Liver (tissue), 9 donors: ENCODE data around the gene FOXRED1. TPM values are rescaled to one million over a fixed set of nuclear protein-coding genes. Genes with fewer than 3 reads are reported as not detected.

Source experiments
- DNase-seq: peaks from one replicate; pipeline ENCODE4 v3.0.0-alpha.2; 2017; ENCODE audit warnings: low spot score
- H3K27ac ChIP-seq, 2 donors: one replicate each; pipeline ENCODE4 v1.7.0; 2013; ENCODE audit warnings: inconsistent platforms in 2 of 2, low read length in 2 of 2, control low read depth in 1 of 2, low read depth in 1 of 2, mild to moderate bottlenecking in 1 of 2
- H3K27me3 ChIP-seq, 4 donors: one replicate each; pipeline versions ENCODE4 v1.6.1 to v1.7.0; 2013; ENCODE audit warnings: low read length in 3 of 4, inconsistent platforms in 1 of 4, mild to moderate bottlenecking in 1 of 4, moderate library complexity in 1 of 4; ENCODE audit not compliant: control insufficient read depth in 4 of 4, insufficient read depth in 4 of 4
- H3K36me3 ChIP-seq, 4 donors: one replicate each; pipeline versions ENCODE4 v1.6.1 to v1.7.0; 2013; ENCODE audit warnings: low read length in 3 of 4, mild to moderate bottlenecking in 3 of 4, low read depth in 1 of 4, moderate library complexity in 1 of 4; ENCODE audit not compliant: control insufficient read depth in 4 of 4, insufficient read depth in 3 of 4
- H3K4me1 ChIP-seq, 4 donors: one replicate each; pipeline versions ENCODE4 v1.6.1 to v1.7.0; 2013; ENCODE audit warnings: low read length in 3 of 4, mild to moderate bottlenecking in 3 of 4, moderate library complexity in 1 of 4; ENCODE audit not compliant: control insufficient read depth in 4 of 4, insufficient read depth in 4 of 4
- H3K4me3 ChIP-seq, 3 donors: one replicate each; pipeline versions ENCODE4 v1.6.1 to v1.7.0; 2013; ENCODE audit warnings: low read length in 3 of 3, control low read depth in 1 of 3, low read depth in 1 of 3, mild to moderate bottlenecking in 1 of 3
- H3K9ac ChIP-seq, 2 donors: one replicate each; pipeline ENCODE4 v1.7.0; 2013; ENCODE audit warnings: low read length in 2 of 2, mild to moderate bottlenecking in 2 of 2, moderate library complexity in 2 of 2, control low read depth in 1 of 2, low read depth in 1 of 2
- H3K9me3 ChIP-seq, 4 donors: one replicate each; pipeline versions ENCODE4 v1.6.1 to v1.7.0; 2013; ENCODE audit warnings: low read length in 3 of 4; ENCODE audit not compliant: control insufficient read depth in 4 of 4
- FOXA1 ChIP-seq: IDR thresholded peaks from 2 replicates; pipeline ENCODE4 v1.6.1; 2016; ENCODE audit warnings: antibody characterized with exemption
- GABPA ChIP-seq, 2 donors: IDR thresholded peaks in 1 of 2; conservative IDR thresholded peaks in 1 of 2; 2 replicates each; pipeline ENCODE4 v1.6.1; 2016; ENCODE audit warnings: antibody characterized with exemption in 2 of 2, mild to moderate bottlenecking in 1 of 2, moderate library complexity in 1 of 2
- HNF4A ChIP-seq, 2 donors: conservative IDR thresholded peaks; 2 replicates each; pipeline ENCODE4 v1.6.1; 2016; ENCODE audit warnings: antibody characterized with exemption in 2 of 2, mild to moderate bottlenecking in 2 of 2
- HNF4G ChIP-seq: IDR thresholded peaks from 2 replicates; pipeline ENCODE4 v1.6.1; 2016; ENCODE audit warnings: antibody characterized with exemption
- JUND ChIP-seq, 2 donors: IDR thresholded peaks; 2 replicates each; pipeline ENCODE4 v1.6.1; 2016; ENCODE audit warnings: antibody characterized with exemption in 2 of 2
- RAD21 ChIP-seq, 2 donors: IDR thresholded peaks; 2 replicates each; pipeline ENCODE4 v1.6.1; 2016; ENCODE audit warnings: antibody characterized with exemption in 2 of 2, mild to moderate bottlenecking in 2 of 2
- REST ChIP-seq: IDR thresholded peaks from 2 replicates; pipeline ENCODE4 v1.6.1; 2016; ENCODE audit warnings: antibody characterized with exemption, mild to moderate bottlenecking
- SP1 ChIP-seq: IDR thresholded peaks from 2 replicates; pipeline ENCODE4 v1.6.1; 2018; ENCODE audit warnings: antibody characterized with exemption, mild to moderate bottlenecking
- TAF1 ChIP-seq: conservative IDR thresholded peaks from 2 replicates; pipeline ENCODE4 v1.6.1; 2016; ENCODE audit warnings: antibody characterized with exemption, mild to moderate bottlenecking
- YY1 ChIP-seq: IDR thresholded peaks from 2 replicates; pipeline ENCODE4 v1.6.1; 2016; ENCODE audit warnings: antibody characterized with exemption, mild to moderate bottlenecking
- WGBS: extraction: QIAGEN DNeasy Blood & Tissue Kit; methylation state at CpG from one replicate; pipeline ENCODE4 v1.1.7; 2013; 5-methylcytosine and 5-hydroxymethylcytosine counted together
- polyA plus RNA-seq, 2 donors: library from polyadenylated mRNA; stranded (reverse) in 1 of 2; unstranded in 1 of 2; fragments of 200-250 nt in 1 of 2; fragments of >200 nt in 1 of 2; fragmentation: Nextera tagmentation in 1 of 2; extraction: Ambion mirVana in 1 of 2; gene quantifications; one replicate each; pipeline versions ENCODE4 v1.2.1 to v1.2.3, GENCODE V29; 2013 to 2015
- total RNA-seq, 2 donors: library from RNA; depleted of rRNA; stranded (reverse); fragments of >200 nt; gene quantifications; one replicate each; pipeline ENCODE4 v1.2.3, GENCODE V29; 2014
- TF ChIP-seq, protein P1 (sequence below): IDR thresholded peaks from 2 replicates; pipeline ENCODE4 v1.6.1; 2016; ENCODE audit warnings: antibody characterized with exemption
- TF ChIP-seq, protein P2 (sequence below): IDR thresholded peaks from 2 replicates; pipeline ENCODE4 v1.6.1; 2016; ENCODE audit warnings: antibody characterized with exemption
- TF ChIP-seq, protein P3 (sequence below): IDR thresholded peaks from 2 replicates; pipeline ENCODE4 v1.6.1; 2016; ENCODE audit warnings: antibody characterized with exemption
- donor health status: healthy.
- donor health status: healthy.
- donor health status: healthy.
- donor health status: healthy.
- donor health status: healthy.

The FOXRED1 gene
- total and polyA plus RNA-seq, 4 donors: 24.0 to 38.9 (median 29.8) TPM

- TF ChIP-seq, protein P1, sequence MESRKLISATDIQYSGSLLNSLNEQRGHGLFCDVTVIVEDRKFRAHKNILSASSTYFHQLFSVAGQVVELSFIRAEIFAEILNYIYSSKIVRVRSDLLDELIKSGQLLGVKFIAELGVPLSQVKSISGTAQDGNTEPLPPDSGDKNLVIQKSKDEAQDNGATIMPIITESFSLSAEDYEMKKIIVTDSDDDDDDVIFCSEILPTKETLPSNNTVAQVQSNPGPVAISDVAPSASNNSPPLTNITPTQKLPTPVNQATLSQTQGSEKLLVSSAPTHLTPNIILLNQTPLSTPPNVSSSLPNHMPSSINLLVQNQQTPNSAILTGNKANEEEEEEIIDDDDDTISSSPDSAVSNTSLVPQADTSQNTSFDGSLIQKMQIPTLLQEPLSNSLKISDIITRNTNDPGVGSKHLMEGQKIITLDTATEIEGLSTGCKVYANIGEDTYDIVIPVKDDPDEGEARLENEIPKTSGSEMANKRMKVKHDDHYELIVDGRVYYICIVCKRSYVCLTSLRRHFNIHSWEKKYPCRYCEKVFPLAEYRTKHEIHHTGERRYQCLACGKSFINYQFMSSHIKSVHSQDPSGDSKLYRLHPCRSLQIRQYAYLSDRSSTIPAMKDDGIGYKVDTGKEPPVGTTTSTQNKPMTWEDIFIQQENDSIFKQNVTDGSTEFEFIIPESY: no peak
- no peak for TF ChIP-seq HNF4G
- no peak for TF ChIP-seq GABPA (IDR thresholded peaks at IDR 0.05 in 1 of 2, conservative IDR thresholded peaks at IDR 0.05 in 1 of 2)
- TF ChIP-seq TAF1: no peak
- TF ChIP-seq, protein P2, sequence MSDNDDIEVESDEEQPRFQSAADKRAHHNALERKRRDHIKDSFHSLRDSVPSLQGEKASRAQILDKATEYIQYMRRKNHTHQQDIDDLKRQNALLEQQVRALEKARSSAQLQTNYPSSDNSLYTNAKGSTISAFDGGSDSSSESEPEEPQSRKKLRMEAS: no peak
- no peak for TF ChIP-seq SP1
- no peak for TF ChIP-seq HNF4A (conservative IDR thresholded peaks at IDR 0.05)
These were observed 6.7 kb upstream of the FOXRED1 start (continued) for GRCh38 chr11:126262216-126262615.

- Histone ChIP-seq H3K27me3 (no peaks in the 10 kb centered on the region), H3K36me3 (peaks cover 13 to 62% (median 56%) of the 10 kb centered on the region in 4 donors), H3K9ac (no peak overlapping the region), H3K4me1 (peaks cover 0 to 13% (median 11%) of the 10 kb centered on the region in 4 donors), H3K4me3 (no peak overlapping the region), H3K27ac (no peak overlapping the region), H3K9me3 (no peaks in the 10 kb centered on the region)
- no peak for DNase-seq
- 95% methylated on average over 6 of the region's 6 CpGs for WGBS
- no peak for TF ChIP-seq RAD21 (IDR thresholded peaks at IDR 0.05)
These were observed 5.5 kb upstream of the FOXRED1 start for GRCh38 chr11:126263489-126263888.

GRCh38 chr11:126265811-126266210 lies 3.1 kb upstream of the FOXRED1 start:
- H3K9ac ChIP-seq: no peak overlapping the region
- no peak overlapping the region for H3K4me3 ChIP-seq
- no peak for DNase-seq
- no peak overlapping the region for H3K27ac ChIP-seq
- peaks cover 13 to 60% (median 56%) of the 10 kb centered on the region in 4 donors for H3K36me3 ChIP-seq
- H3K27me3 ChIP-seq: no peaks in the 10 kb centered on the region
- TF ChIP-seq FOXA1 (no peak), HNF4A (conservative IDR thresholded peaks at IDR 0.05) (no peak), RAD21 (IDR thresholded peaks at IDR 0.05) (peak in 1 of 2 donors; percentile 8)
- no peaks in the 10 kb centered on the region for H3K9me3 ChIP-seq
- peaks cover 0 to 27% (median 24%) of the 10 kb centered on the region in 4 donors for H3K4me1 ChIP-seq
- WGBS: 89% methylated on average over 8 of the region's 8 CpGs

GRCh38 chr11:126267650-126268049 lies 1.3 kb upstream of the FOXRED1 start:
- TF ChIP-seq SP1 (peak; percentile 27), FOXA1 (no peak), RAD21 (IDR thresholded peaks at IDR 0.05) (peak; percentile 20 to 56), YY1 (peak; percentile 53), REST (no peak), JUND (IDR thresholded peaks at IDR 0.05) (no peak)
- TF ChIP-seq, protein P2: no peak
- TF ChIP-seq, protein P3, sequence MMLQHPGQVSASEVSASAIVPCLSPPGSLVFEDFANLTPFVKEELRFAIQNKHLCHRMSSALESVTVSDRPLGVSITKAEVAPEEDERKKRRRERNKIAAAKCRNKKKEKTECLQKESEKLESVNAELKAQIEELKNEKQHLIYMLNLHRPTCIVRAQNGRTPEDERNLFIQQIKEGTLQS: peak; percentile 55
- peaks cover 13 to 53% (median 46%) of the 10 kb centered on the region in 4 donors for H3K36me3 ChIP-seq
- no peaks in the 10 kb centered on the region for H3K27me3 ChIP-seq
- H3K4me3 ChIP-seq: peak overlapping the region; percentile 67 to 99 (median 77)
- peaks cover 0 to 27% (median 24%) of the 10 kb centered on the region in 4 donors for H3K4me1 ChIP-seq
- H3K9me3 ChIP-seq: no peaks in the 10 kb centered on the region
- WGBS: 35% methylated on average over 6 of the region's 6 CpGs
- peak overlapping the region; percentile 81 to 92 for H3K27ac ChIP-seq
- no peak for DNase-seq
- H3K9ac ChIP-seq: peak overlapping the region; percentile 82 to 99
